Stimulated activated CD8-positive, alpha-beta memory T cell treated with anti-CD3 and anti-CD28 coated beads, Interleukin-15, amount 100 ng/mL, for 4 hours (primary cell): ENCODE results near the gene PEMT.

Experiments
- DNase-seq, 2 donors: peaks; one replicate each; pipeline ENCODE4 v3.0.0-alpha.2; 2020; ENCODE audit warnings: low read depth in 2 of 2

PEMT gene

DNA sequence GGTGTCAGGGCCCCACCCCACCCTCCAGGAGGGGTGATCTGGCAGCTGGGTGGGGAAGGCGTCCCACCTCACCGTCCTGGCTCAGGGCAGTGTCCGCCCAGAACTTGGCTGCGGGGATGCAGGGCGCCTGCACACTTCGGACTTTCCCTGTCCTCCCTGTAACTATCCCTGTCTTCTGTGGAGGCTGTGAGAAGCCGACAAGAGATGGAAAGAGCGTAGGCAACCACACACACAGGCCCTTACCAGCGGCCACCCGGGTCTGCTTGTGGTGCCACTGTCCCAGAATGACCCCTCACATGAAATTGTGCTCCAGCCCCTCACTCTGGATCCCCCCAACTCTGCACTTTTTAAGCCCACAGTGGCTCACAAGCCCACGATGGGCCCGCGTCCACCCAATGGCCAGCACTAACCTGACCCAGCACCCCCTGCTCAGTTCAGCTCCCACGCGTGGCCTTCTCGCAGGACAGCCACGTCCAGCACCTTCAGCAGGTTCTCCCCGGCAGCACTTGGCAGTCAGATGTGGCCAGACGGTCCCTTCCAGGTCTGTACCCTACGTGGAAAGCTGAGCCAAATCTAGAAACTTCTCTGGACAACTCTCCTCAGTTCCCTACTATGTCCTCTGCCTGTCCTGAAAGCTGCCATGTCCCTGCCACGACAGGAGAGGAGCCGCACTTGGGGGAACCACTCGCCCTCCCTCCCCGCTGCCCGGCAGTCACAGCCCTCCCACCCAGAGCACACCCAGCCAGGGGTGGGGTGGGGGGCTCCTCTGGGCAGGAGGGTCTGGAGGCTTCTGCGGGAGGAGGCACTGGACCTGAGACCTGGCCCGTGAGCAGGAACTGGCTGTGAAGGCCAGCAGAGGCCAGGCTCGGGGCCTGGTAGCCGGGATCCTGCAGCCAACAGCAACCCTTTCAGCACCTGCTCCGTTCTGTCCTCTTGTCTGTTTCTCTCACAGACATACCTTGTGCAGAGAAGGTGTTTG lies 38.0 kb downstream of the PEMT start:
- DNase-seq: no peak

DNA sequence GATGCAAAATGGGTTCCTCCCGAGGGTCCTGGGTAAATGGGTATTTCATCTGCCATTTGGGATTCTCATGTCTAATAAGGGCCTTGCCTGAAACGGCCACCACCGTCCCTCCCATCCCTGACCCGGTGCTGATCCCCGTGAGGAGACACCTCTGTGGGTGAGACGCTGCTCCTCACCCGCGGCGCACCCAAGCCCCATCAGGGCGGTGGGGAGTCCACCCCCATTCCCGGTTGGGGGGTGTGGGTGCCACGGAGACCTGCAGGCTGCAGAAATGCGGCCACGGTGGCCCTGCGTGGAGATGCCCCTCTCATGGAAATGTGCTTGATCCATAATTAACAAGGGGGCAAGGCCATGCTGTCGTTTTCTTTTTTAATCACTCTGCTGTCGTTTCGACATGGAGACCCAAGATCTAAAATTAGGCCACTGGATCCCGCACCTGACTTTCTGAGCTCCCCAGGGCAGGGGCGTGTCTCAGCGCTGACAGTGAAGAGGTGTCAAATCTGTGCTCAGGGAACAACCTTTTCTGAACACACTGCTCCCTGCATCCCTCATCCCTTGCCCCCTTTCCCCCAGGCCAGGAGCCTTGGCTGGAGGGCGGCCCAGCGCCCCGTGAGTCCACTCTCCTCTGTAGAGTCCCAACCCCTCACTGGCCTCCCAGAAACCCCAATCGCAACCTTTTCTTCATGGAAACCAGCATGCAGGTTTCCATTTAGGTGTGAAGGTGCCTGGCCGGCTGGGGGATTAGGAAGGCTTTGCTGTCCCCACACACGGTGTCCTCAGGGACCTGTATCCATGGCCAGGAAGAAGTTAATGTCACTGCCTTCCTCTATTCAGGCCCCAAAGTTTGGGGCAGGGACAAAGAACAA lies 38.9 kb downstream of the PEMT start:
- DNase-seq: no peak

DNA sequence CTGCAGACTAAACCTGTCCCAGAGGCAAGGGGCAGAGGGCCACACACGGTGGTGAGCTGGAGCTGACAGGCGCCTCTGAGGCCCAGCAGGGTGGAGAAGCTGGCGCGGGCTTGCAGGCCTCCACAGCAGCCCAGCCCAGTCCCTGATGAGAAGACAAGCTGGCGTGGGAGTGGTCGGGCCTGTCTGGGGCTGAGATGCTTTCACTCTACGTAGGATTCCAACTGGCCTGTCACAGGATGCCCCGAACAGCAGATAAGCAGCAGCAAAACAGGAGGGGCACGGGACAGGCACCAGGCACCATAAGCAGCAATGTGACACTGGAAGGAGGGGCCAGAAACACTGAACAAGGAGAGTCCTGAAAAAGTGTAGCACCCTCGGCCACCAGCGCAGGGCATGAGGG lies 40.1 kb downstream of the PEMT start:
- DNase-seq: no peak

DNA sequence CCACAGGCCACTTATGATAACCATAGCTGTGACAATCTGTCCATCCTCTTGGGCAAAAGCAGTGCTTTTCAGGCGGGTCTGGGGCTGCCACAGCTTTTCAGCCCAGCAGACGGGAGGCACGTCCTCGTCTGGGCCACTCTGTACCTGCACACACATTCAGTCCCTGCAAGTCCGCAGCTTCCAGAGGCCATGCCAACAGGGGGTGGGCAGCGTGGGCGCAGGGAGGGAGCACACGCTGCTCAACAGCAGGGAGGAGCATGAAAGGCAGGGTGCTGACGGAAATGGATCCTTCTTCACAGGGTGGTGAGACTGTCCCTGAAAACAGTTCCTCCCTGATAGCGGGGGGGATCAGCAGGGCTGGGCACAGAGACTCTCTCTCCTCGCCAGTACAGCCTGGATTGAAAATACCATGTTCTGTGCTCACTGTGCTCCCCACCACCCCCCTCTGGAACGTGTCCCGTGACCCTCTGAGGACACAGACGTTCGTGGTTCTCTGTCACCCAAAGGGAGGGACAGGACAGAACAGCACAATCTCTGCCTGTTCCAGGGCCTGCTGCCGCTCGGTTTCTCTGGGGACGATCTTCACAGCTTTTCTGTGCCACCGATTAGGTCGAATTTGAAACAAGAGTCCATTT lies 41.7 kb downstream of the PEMT start:
- no peak for DNase-seq

DNA sequence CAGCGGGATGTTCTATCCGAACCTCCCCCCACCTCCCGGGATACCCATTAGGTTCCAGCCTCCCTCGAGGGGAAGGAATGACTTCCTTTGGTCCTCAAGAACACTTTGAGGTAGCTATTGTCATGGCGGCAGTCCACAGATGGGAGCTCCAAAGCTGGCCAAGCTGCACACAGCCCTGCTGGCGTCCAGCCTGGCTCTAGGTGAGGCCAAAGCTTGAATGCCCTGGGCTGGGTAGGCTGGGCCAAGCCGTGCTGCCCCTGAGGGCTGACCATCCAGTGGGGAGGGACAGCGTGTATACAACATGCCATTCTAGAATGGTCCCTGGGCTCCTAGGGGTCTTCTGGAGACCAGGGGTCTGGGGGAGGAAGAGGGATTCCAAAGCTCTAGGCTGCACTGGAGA lies 43.5 kb downstream of the PEMT start:
- no peak for DNase-seq

DNA sequence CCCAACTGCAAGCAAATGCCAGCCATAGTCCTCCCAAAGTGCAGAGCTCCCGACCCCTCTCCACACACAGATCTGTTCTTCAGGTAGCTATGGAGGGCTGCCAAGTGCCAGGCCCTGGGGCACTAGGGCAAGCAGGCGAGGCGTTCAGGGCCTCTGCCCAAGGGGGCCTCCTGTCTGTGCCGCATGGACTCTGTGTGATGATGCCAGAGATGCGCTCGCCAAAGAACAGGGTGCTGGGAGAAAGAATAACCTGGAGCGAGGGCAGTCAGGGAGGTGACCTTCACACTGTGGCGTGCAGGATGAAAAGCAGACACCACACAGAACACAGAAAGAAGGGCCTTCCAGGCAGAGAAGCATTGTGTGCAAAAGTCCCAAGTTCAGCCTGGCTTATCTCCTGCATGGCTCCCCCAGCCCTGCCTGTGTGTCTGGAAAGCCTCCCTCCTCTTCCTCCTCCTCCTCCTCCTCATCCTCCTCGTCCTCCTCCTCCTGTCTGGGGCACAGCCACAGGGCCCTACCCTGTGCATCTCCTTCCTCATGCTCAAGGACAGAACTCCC lies 44.2 kb downstream of the PEMT start:
- no peak for DNase-seq

DNA sequence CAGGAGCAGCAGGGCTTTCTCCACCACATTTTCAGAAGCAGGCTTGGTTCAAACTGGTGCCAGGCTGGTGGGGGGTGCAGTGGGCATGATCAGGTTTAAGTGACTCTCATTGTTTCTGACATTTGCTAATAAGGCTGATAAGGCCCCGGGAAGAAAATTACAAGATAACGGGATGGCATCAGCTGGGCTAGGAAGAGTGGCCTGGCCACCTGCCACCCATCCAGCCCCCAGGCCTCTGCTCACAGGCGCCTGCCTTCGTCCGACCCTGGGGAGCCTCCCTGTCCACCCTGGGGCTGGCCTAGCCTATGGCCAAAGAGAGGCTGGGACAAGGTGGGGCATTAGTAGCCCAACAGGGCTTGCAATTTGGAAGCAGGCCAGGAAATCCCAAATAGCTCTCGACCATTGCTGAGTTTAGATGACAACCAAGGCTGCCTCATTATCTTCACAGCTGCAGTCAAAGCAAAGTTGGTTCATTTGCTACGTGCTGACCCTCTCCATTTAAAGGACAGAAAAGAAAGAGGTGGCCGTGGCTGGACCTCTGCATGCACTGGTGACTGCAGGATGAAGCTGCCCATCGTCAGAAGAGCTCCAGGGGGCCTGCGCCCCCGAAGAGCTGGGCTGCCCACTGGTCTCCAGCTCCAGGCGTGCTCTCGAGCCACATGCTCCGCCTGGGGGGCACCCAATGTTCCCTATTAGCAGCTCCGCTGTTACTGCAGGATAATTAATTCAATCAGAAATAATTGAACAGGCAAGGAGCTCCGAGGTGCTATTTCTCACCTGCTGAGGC lies 44.9 kb downstream of the PEMT start:
- no peak for DNase-seq

DNA sequence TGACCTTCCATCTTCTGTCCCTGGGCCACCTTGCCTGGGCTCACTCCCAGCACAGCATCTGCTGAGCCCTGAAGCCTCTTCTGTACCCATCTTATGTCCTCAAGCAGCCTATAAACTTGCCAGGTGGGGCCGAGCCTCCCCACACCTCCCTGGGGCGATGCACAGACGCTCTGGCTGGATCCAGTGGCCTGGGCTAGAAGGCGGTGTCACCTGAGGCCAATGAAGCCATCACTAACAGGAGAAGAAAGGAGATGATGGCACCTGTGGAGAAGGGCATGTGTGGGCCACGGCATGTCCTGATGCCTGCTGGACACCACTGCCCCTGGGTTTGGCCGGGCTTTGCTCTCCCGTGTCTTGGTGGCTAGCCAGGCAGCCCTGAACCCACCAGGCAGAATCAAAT lies 45.5 kb downstream of the PEMT start:
- no peak for DNase-seq

DNA sequence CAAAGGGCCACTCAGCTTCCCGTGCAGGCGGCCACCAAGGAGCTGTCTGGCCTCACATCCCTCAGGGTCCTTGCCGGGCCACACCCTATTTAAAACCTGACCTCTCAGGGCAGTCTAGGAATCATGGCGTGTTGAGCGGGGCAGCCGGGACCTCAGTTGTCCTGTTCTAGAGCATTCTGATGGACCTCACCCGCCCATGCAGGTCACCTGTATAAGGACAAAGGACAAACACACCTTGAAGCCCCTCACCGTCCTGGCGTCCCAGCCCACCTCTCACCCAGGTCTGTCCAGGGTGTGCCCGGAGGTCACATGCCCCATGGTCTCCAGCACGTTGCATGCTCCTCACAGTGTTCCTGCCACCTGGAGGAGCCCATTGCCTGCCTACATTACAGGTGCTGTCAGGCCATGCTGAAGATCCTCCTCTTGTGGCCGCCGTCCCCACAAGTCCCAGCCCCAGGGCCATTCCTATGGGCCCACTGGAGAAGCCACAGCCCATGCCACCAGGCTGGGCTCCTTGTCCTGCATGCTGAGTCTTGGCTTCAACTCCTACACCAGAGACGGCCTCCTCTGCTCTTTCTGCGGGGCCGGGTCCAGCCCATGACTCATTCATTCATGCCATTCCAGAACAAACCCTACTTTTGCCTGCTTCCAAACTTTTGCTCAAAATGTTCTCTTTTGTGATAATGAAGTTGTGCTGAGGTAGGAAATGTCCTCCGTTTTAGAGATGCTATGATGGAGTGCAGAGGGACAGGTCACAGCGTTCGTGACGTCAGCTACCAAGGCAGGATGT lies 46.3 kb downstream of the PEMT start:
- no peak for DNase-seq

DNA sequence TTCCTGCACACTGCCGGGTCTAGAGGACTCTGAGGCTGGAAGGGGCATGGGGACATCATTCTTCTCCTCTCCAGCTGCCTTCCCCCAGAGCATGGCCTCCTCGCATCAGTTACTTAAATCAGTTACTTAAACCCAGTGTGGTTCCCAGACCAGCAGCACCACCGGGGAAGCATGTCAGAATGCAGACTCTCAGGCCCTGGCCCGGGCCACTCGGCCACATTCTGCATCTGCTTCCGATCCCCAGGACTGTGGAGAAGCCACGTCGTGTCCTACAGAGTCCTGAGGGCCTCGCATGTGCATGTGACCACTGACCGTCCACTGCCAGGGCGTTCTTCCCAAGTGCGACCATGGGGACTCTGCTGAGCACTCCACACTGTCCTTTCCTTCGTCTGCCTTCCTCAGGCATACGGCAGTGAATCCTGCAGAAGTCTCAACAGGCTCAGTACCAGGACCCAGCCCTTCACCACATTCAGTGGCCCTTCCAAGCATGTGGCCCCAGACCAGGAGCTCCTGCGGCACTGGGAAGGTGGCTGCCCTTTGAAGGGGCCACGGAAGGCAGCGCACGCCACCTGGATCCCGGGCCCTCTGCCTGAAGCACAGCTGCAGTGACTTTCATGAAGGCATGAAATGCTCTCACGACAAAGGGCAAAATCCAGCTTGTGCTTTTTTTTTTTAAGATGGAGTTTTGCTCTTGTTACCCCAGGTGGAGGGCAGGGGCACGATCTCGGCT lies 48.4 kb downstream of the PEMT start:
- no peak for DNase-seq

DNA sequence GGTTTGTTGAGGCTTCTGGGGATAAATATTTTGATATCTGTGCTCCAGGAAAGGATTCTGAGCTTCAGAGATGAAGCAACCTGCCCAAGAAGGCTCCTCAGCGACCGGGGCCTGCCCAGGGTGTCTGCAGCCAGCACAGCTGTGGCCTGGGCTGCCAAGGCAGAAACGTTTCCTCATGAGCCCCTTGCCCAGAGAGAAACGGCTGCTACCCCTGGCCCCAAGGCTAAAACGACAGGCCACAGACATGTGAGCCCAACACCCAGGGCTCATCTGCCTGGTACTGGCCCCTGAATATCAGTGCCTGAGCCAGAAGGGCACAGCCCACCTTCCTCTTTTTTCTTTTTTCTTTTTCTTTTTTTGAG lies 49.9 kb downstream of the PEMT start:
- no peak for DNase-seq

DNA sequence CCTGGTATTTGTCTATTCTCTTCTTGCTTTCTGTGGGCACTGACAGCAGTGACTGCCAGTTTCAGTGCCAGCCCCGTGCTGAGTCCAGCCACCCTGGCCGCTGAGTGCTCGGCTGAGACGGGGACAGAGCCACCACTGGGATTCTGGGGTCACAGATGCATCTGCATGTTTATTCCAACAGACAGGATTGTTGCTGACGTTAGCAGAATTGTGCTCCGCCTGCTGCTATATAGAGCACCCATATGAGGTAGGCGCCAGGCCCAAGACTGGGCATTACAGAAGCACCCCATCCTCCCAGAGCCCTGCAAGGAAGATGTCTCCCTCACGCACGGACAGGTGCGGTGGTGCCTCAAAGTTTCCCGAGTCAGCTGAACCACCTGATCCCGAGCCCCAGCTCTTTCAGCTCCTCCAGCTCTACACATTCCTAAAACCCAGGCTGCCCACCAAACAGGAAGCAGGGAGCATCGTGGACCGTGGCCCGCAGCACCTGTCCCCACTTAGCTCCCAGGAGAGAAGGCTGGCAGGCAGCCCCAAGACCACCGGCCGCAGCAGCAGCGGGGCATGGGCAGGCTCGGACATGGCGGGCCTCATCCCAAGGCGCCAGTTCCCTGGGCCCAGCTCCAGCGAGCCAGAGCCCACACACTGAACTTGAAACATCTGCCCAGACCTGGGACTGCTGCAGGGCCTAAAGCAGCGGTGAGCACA lies 50.4 kb downstream of the PEMT start:
- DNase-seq: no peak

DNA sequence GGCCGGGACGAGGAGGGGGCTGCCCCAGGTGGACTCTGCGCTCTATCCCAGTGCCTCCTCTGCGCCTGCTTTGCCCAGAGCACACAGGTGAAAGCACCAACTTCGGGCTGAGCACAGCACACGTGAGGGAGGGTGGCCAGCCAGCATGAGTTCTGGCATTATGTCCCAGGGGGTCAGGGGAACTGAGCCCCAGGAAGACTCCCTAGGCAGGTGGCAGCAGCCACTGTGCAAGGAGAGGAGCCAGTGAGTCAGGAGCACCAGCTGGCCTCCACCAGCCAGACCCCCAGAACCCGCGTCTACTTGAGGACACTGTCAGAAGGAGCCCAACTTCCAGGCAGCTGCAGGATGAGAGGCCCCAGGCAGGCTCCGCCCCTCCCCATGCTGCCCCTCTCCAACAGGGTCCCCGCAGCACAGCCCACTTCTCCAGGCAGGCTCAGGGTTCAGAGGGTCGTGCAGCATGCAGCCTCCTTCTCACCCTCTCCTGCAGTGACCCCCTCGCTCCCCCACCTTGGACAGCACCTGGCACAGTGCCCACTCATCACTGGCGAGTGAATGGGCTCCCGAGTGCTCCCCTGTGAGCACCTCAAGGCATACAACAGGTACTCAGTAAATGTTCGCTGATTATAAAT lies 51.1 kb downstream of the PEMT start:
- no peak for DNase-seq

DNA sequence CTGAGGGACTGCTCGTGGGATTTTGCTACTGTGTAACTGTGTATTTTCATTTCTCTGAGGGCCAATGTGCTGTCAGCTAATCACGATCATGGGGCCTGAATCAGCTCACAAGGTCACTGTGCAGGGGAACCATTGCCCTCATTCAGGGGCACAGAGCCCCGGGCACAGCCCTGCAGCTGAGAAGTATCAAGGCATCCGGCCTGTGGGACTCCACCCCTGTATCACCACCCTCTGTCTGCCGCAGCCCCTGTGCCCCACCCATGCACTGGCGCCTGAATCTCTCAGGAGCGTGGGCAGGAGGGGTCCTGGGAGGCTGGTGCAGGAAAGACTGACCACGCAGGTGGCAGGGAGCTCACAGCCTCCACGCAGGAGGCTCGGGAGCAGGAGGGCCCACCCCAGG lies 51.9 kb downstream of the PEMT start:
- no peak for DNase-seq

DNA sequence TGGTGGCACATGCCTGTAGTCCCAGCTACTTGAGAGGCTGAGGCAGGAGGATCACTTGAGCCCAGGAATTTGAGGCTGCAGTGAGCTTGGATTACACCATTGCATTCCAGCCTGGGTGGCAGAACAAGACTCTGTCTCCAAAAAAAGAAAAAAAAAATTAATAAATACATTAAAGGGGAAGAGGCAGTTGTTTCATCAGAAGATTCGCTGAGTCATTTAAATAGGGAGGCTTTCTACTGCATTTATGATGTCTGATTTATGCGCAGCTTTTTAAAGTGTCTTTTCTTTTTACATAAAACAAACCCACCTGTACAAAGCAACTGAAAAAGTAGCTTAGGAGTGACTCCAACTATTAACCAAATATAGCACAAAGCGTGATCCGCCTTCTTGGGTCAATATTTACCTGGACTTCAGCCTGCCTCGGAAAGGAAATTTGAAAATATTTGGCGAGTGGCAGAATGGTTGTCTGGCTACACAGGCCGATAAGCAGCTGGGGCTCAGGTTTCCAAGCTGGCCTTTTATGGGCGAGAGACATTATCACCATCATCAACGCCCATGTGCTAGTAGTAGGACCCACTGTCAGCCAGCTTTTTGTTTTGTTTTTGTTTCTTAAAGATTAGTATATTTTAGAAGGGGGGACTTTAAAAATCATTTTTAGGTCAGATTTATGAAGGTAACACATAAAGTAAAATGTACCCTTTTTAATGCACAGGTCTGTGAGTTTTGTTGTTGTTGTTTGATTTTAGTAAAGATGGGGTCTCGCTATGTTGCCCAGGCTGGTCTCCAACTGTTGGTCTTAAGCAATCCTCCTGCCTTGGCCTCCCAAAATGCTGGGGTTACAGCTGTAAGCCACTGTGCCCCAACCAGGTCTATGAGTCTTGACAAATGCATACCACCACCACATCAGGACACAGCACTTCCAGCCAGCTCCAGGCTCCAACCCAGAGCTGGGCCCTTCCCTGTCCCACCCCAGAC lies 52.8 kb downstream of the PEMT start:
- no peak for DNase-seq

DNA sequence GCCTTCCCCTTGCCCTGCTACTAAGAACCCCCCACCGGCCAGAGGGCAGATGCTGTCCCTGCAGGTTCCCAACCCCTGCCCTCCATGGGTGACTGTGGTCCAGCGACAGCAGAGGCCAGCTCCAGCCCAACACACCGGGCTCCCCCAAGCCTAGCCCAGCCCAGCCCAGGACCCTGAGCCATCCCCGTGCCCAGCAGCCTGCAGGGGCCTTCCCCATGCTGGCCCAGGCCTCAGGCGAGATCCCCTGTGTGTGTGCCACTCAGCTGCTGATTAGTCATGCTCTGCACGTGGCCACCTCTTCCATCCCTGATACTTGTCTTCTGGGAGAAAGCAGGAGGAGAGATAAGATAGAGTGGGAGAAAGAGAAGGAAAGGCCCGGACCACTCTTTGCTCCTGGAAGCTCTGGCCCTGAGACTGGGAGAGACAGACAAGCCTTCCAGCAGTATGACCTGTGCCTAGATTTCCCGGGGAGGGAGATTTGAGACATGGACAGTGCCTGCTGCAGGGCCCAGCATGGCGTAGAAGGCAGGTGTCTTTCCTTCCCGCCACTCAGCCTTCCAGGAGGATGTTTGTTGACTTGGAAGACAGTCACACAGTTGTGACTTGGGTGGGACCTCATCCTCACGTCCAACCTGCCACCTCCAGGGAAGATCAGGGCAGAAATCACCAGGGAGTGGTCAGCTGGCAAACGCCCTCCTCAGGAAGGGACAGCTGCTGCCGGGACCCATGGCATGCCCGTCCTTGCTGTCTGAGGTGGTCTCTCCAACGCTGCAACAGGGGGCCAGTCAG lies 54.0 kb downstream of the PEMT start:
- DNase-seq: no peak

DNA sequence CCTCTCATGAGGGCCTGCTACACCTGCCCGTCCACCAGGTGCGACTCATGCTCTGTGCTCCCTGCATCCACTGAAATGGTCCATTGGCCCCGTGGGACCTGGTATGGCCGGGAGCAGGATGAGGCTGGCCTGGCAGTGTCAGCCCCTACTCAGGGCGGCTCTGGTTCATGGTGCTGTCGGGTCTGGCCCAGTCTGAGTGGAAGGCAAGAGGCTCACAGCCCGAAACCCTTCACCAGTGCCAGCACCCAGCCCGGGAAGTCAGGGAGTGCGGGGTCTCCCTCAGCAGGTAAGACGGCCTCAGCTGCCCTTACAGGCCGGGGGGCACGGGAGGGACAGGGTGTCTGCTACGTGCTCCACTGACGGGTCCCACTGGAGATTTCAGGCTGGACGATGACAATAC lies 54.8 kb downstream of the PEMT start:
- DNase-seq: no peak
